K562 (cell line): Measurements from ENCODE around the gene ANKMY1. TPM values are rescaled to one million over a fixed set of nuclear protein-coding genes. Genes with fewer than 3 reads are reported as not detected.

Experiments
- ATAC-seq: fragments of 200-7000 bp; cut with Tn5 transposase; 3 replicates; pipeline ENCODE4 v1.9.1; 2020; ENCODE audit warnings: moderate library complexity
- BruUV-seq: library from RNA; stranded (reverse); fragments of 400-500 nt; replicated peaks from 2 replicates; lab custom pipeline; 2021; lab: Mats Ljungman, UMichigan
- CTCF ChIA-PET: fragments of 300-600 bp; formaldehyde crosslinking; extraction: SDS; loops from one replicate; lab custom pipeline; 2021; ENCODE audit warnings: low intra/inter-chr PET ratio; lab: Yijun Ruan, JAX
- POLR2A ChIA-PET: fragments of 300-600, 350-650 bp; sonication (Branson Sonifier 250); formaldehyde crosslinking; extraction: SDS; loops from one replicate; lab custom pipeline; 2021; ENCODE audit warnings: antibody characterized with exemption, inconsistent platforms; lab: Yijun Ruan, JAX
- DNase-seq, 4 experiments: peaks; one replicate each; pipeline versions ENCODE4 v3.0.0 to v3.0.0-alpha.2; 2011 to 2018; ENCODE audit warnings: low spot score in 3 of 4, mixed read lengths in 3 of 4; ENCODE audit errors: extremely low read depth in 1 of 4
- FAIRE-seq: peaks from 2 replicates; lab custom pipeline; 2011; peaks lifted over from hg19 to GRCh38; lab: Jason Lieb, UNC
- H2AFZ ChIP-seq: 2 replicates; pipeline ENCODE4 v1.6.0; 2011; ENCODE audit warnings: low read depth, low read length, control low read depth, inconsistent platforms
- H3K27ac ChIP-seq: fragments of 200-600 bp; 3 replicates; pipeline ENCODE4 v1.8.0; 2011; ENCODE audit warnings: low read depth, mild to moderate bottlenecking, control low read depth, inconsistent platforms, low read length, moderate library complexity, mixed read lengths; ENCODE audit errors: extremely low read depth
- H3K27me3 ChIP-seq, 2 experiments: fragments of 300-600 bp in 1 of 2; 2 replicates in 1 of 2; 3 replicates in 1 of 2; pipeline versions ENCODE4 v1.6.0 to v1.8.0; 2011; ENCODE audit warnings: inconsistent platforms in 2 of 2, low read length in 2 of 2, mild to moderate bottlenecking in 1 of 2, mixed read lengths in 1 of 2, moderate library complexity in 1 of 2; ENCODE audit not compliant: control insufficient read depth in 2 of 2, insufficient read depth in 2 of 2
- H3K36me3 ChIP-seq: fragments of 300-600 bp; 3 replicates; pipeline ENCODE4 v1.8.0; 2011; ENCODE audit warnings: mild to moderate bottlenecking, low read length, inconsistent platforms; ENCODE audit not compliant: control insufficient read depth, insufficient read depth
- H3K4me1 ChIP-seq, 2 experiments: fragments of 200-600 bp in 1 of 2; replicated peaks in 1 of 2; 2 replicates in 1 of 2; 3 replicates in 1 of 2; pipeline versions ENCODE4 v1.5.1 to v1.8.0; 2011; ENCODE audit warnings: inconsistent platforms in 2 of 2, low read length in 2 of 2, mild to moderate bottlenecking in 1 of 2, mixed read lengths in 1 of 2, moderate library complexity in 1 of 2; ENCODE audit not compliant: control insufficient read depth in 2 of 2, insufficient read depth in 2 of 2
- H3K4me2 ChIP-seq: 2 replicates; pipeline ENCODE4 v1.6.1; 2011; ENCODE audit warnings: low read length, control low read depth, inconsistent platforms, mixed read lengths; ENCODE audit not compliant: insufficient read depth
- H3K4me3 ChIP-seq: fragments of 200-600 bp; sonication (generic), shearing (Covaris generic); 2 replicates; pipeline ENCODE4 v1.5.1; 2016; ENCODE audit warnings: control low read depth, inconsistent platforms
- H3K79me2 ChIP-seq: fragments of 200-600 bp; 3 replicates; pipeline ENCODE4 v1.8.0; 2011; ENCODE audit warnings: low read length, inconsistent platforms; ENCODE audit not compliant: control insufficient read depth, insufficient read depth
- H3K9ac ChIP-seq, 2 experiments: 2 replicates each; pipeline versions ENCODE4 v1.6.0 to v1.6.1; 2011; ENCODE audit warnings: low read depth in 2 of 2, low read length in 2 of 2, control low read depth in 1 of 2, inconsistent platforms in 1 of 2, mild to moderate bottlenecking in 1 of 2, mixed read lengths in 1 of 2; ENCODE audit not compliant: insufficient read depth in 1 of 2
- H3K9me1 ChIP-seq: one replicate; pipeline ENCODE4 v1.6.0; 2011; ENCODE audit warnings: inconsistent platforms, mild to moderate bottlenecking, low read length, moderate library complexity; ENCODE audit not compliant: control insufficient read depth, insufficient read depth
- H3K9me3 ChIP-seq: replicated peaks from 2 replicates; pipeline ENCODE4 v1.5.1; 2011; ENCODE audit warnings: low read depth, low read length, inconsistent platforms; ENCODE audit not compliant: control insufficient read depth, insufficient read depth
- H4K20me1 ChIP-seq: replicated peaks from 2 replicates; pipeline ENCODE4 v1.6.1; 2011; ENCODE audit warnings: low read length, inconsistent platforms, mixed read lengths; ENCODE audit not compliant: control insufficient read depth, insufficient read depth
- CHD4 ChIP-seq: fragments of 200-600 bp; sonication (generic); IDR thresholded peaks from 3 replicates; pipeline ENCODE4 v1.6.1; 2012; ENCODE audit warnings: low read depth, mild to moderate bottlenecking, mixed read lengths, low read length, inconsistent platforms; ENCODE audit not compliant: insufficient read depth, insufficient replicate concordance, poor library complexity, severe bottlenecking
- HOMEZ ChIP-seq: fragments of 250-450 bp; sonication (Bioruptor Pico); IDR thresholded peaks from 2 replicates; pipeline ENCODE4 v1.4.0; 2020; ENCODE audit warnings: mild to moderate bottlenecking, moderate library complexity
- KAT7 ChIP-seq: sonication (generic); formaldehyde crosslinking; IDR thresholded peaks from 2 replicates; pipeline ENCODE4 v1.8.0; 2022; ENCODE audit warnings: missing genetic modification reagents, mild to moderate bottlenecking, borderline replicate concordance
- MECOM ChIP-seq: fragments of 250-450 bp; sonication (Bioruptor Pico); IDR thresholded peaks from 2 replicates; pipeline ENCODE4 v1.8.0; 2022; ENCODE audit warnings: inconsistent platforms
- NFIX ChIP-seq: fragments of 250-450 bp; sonication (Bioruptor Pico); IDR thresholded peaks from 2 replicates; pipeline ENCODE4 v1.4.0; 2020; ENCODE audit warnings: low read depth, mild to moderate bottlenecking, moderate library complexity
- RBFOX2 ChIP-seq: fragments of 200-400 bp; formaldehyde crosslinking; IDR thresholded peaks from 2 replicates; pipeline ENCODE4 v1.6.1; 2017; ENCODE audit warnings: low read depth, mild to moderate bottlenecking, low read length, moderate library complexity
- RNF2 ChIP-seq: sonication (generic); IDR thresholded peaks from 2 replicates; pipeline ENCODE4 v1.6.1; 2016
- SIN3A ChIP-seq, 2 experiments: fragments of 150-350 bp in 1 of 2; IDR thresholded peaks; 2 replicates each; pipeline ENCODE4 v1.6.1; 2011 to 2016; ENCODE audit warnings: borderline replicate concordance in 2 of 2, low read depth in 2 of 2, low read length in 2 of 2, mild to moderate bottlenecking in 2 of 2, moderate library complexity in 2 of 2; ENCODE audit not compliant: control insufficient read depth in 1 of 2
- SMARCC2 ChIP-seq: fragments of 450-650 bp; IDR thresholded peaks from 2 replicates; pipeline ENCODE4 v1.6.1; 2017; ENCODE audit warnings: antibody characterized with exemption, moderate library complexity, mild to moderate bottlenecking, low read depth
- SMC3 ChIP-seq: conservative IDR thresholded peaks from 2 replicates; pipeline ENCODE4 v1.6.1; 2011; ENCODE audit warnings: low read depth, low read length, improper control_type of control experiment; ENCODE audit not compliant: insufficient read depth
- TFAM ChIP-seq: fragments of 250-450 bp; sonication (Bioruptor Pico); conservative IDR thresholded peaks from 2 replicates; pipeline ENCODE4 v1.5.0; 2021; ENCODE audit warnings: mild to moderate bottlenecking, moderate library complexity
- ZNF407 ChIP-seq: fragments of 450-650 bp; IDR thresholded peaks from 2 replicates; pipeline ENCODE4 v1.6.1; 2016; ENCODE audit warnings: low read depth
- ZNF586 ChIP-seq: fragments of 450-650 bp; formaldehyde crosslinking; conservative IDR thresholded peaks from 2 replicates; pipeline ENCODE4 v1.4.0; 2020; ENCODE audit warnings: mild to moderate bottlenecking, moderate library complexity
- WGBS: fragments of 100-300 bp; shearing (Covaris generic); methylation state at CpG from one replicate; pipeline ENCODE4 v1.1.6; 2016; ENCODE audit warnings: low coverage, mixed read lengths; ENCODE audit not compliant: insufficient coverage; ENCODE audit errors: missing lambda C conversion rate; 5-methylcytosine and 5-hydroxymethylcytosine counted together
- in situ Hi-C: fragments of 300-500 bp; cut with MboI; formaldehyde crosslinking; loops from 4 replicates; pipeline ENCODE4 v1.15.0; 2018; ENCODE audit warnings: inconsistent platforms, mixed read lengths
- intact Hi-C: fragments of 100-400 bp; cut with micrococcal nuclease; formaldehyde crosslinking; loops from 2 replicates; pipeline ENCODE4 v1.14.2; 2022
- polyA plus RNA-seq, 8 experiments: library from polyadenylated mRNA; depleted of rRNA in 4 of 8; stranded (reverse) in 5 of 8; unstranded in 3 of 8; fragments of >200 nt; fragmentation: Nextera tagmentation in 2 of 8; fragmentation: Illumina TruSeq in 1 of 8; extraction: Ambion mirVana in 2 of 8; extraction: Trizol in 1 of 8; gene quantifications; 2 replicates each; pipeline versions ENCODE4 v1.2.1 to v1.2.3, GENCODE V29; 2011 to 2014; ENCODE audit warnings: inconsistent platforms in 1 of 8, missing spikeins in 1 of 8
- total RNA-seq, 7 experiments: library from RNA; depleted of rRNA in 6 of 7; stranded (reverse); fragments of >200 nt in 6 of 7; fragmentation: Illumina TruSeq in 2 of 7; extraction: Trizol in 2 of 7; gene quantifications; 2 replicates each; pipeline versions ENCODE4 v1.2.1 to v1.2.3, GENCODE V29; 2011 to 2021; ENCODE audit warnings: low replicate concordance in 1 of 7

The ANKMY1 gene
- total and polyA plus RNA-seq, 9 of the 15 experiments (the other 6 are each of a cell fraction or from before 2014, with no cell fraction given), result 0.75 to 15.1 (median 11.7) TPM

GRCh38 chr2:240451108-240451611, 106.6 kb downstream of the ANKMY1 start:
- H3K4me1 ChIP-seq, result peaks cover 0 to 49% of the 10 kb centered on the region in 2 experiments; a peak in 2 of 5 replicates
- in situ Hi-C loops, result no loop called here
- no peak overlapping the region for H3K4me3 ChIP-seq
- no peaks in the 10 kb centered on the region for H3K9me3 ChIP-seq
- TF ChIP-seq RBFOX2 (no peak), ZNF586 (CRISPR knock-in tag) (no peak), MECOM (CRISPR knock-in tag) (no peak), SIN3A (IDR thresholded peaks at IDR 0.05; ENCODE audit: borderline replicate concordance in 2 of 2, control insufficient read depth in 1 of 2, low read depth in 2 of 2, low read length in 2 of 2) (no peak), ZNF407 (no peak), NFIX (no peak), CHD4 (no peak), TFAM (CRISPR knock-in tag) (no peak), RNF2 (no peak), KAT7 (no peak), SMC3 (no peak), SMARCC2 (no peak), HOMEZ (CRISPR knock-in tag) (no peak)
- no TSS peak for BruUV-seq
- H3K9ac ChIP-seq, result no peak overlapping the region; a peak in 1 of 4 replicates
- no peaks in the 10 kb centered on the region for H3K79me2 ChIP-seq
- no peak overlapping the region for H3K27ac ChIP-seq
- no peak overlapping the region for H2AFZ ChIP-seq
- ATAC-seq (no peak), FAIRE-seq (no peak), DNase-seq (no peak)
- peaks cover 0 to 65% of the 10 kb centered on the region in 2 experiments; a peak in 3 of 5 replicates for H3K27me3 ChIP-seq
- H3K36me3 ChIP-seq, result no peaks in the 10 kb centered on the region
- H4K20me1 ChIP-seq, result peaks cover 5% of the 10 kb centered on the region
- POLR2A ChIA-PET, result no interaction called here
- intact Hi-C loops, result no loop called here
- CTCF ChIA-PET, result no interaction called here
- 18% methylated on average over 8 of the region's 13 CpGs for WGBS
- H3K9me1 ChIP-seq, result no peaks in the 10 kb centered on the region
- no peak overlapping the region for H3K4me2 ChIP-seq
